ENCODE measurements around the gene EIF4G3.
"Not testable (repeated sequence)": the region's sequence is repeated elsewhere in the genome, so short reads cannot be mapped to it uniquely, and the experiment has no call there.

Gene EIF4G3

DNA sequence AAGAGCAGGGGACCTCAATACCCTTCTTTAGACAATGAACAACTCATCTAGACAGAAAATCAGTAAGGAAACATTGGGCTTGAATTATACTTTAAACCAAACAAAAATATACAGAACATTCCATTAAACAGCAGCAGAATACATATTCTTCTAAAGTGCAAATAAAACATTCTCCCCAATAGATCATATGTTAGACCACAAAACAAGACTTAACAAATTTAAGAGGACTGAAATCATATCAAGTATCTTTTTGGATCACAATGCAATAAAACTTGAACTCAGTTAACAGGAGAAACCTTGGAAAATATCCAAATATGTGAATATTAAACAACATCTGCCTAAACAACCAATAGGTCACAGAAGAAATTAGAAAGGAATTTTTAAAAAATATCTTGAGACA is 341.9 kb downstream of the EIF4G3 start:
- DNase-seq: no peak

DNA sequence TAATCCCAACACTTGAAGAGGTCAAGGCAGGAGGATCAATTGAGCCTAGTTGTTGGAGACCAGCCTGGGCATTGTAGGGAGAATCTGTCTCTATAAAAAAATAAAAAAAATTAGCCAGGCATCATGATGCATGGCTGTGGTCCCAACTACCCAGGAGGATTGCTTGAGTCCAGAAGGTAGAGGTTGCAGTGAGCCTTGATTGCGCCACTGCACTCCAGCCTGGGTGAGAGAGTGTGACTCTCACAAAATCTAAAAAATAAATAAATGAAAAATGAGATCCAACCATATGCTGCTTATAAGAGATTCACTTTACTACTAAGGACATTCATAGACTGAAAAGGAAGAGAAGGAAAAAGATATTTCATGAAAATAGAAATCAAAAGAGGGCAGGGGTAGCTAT is 342.5 kb downstream of the EIF4G3 start:
- no peak for DNase-seq

DNA sequence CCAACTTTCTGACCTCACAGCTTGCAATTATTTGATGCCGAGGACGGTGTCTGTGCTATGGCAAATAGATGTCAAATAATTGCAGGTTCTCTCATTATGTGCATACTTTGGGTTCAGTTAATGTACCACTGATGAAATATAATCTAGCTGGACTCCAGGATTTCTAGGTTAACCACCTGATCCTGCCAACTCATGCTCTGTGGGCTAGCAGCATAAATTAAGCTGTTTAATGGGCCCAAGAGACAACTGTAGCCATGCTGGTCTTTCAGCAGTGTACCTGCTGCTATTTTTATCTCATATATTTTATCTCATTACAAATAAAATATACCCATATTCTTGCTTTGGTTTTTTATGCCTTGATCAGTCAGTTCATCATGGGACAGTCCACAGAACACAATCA is 346.3 kb downstream of the EIF4G3 start:
- DNase-seq: no peak

DNA sequence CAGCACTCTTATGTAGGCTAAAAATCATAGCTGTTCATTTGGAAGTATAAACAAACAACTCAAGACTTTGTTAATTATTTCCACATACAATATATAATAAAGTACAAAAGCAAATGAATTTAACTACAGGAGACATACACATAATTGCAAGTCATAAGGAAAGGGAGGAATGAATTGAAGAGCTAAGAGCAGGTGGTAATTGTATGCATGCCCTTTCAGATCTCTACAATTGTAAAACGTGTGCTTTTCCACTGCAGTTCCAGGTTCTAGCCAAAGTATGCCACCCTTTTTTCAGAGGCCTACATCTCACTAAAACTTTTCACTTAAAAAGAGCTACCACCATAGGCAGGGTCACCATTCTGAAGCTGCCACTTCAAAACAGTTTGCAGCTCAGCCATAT is 346.8 kb downstream of the EIF4G3 start:
- no peak for DNase-seq

DNA sequence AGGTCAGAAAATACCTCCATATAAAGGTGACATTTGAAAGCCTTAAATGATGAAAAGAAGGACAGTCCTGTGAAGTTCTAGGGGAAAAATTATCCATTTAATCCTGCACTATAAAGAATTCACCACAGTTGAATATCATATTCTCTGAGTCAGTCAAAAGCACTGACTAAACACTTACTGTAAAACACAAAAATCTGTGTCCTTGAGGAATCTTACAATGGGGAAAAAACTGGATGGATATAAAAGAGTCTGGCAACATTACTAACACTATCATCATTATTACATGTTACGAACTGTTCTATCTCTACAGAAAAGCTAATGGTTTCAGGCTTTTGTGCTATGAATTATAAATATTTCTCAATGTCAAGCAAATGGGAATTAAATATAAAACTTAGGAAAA is 347.2 kb downstream of the EIF4G3 start:
- no peak for DNase-seq

DNA sequence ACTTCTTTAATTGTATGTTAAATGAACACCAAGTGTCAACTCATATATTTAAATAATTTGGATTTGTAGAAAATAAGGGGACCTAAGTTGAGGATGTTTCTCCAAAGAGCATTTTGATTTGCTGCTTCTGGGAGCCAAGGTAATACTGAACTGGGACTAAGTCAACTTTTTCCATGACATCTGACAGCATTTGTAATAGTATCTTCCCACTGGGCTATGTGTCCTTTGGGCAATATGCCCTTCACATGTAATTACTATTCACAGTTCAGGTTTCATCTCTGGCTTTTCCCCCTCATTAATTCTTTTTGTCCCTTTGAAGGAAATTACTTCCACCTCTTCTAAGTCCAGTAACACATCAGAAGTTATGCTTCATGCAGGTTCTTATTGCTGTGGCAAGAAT is 352.9 kb downstream of the EIF4G3 start:
- no peak for DNase-seq

DNA sequence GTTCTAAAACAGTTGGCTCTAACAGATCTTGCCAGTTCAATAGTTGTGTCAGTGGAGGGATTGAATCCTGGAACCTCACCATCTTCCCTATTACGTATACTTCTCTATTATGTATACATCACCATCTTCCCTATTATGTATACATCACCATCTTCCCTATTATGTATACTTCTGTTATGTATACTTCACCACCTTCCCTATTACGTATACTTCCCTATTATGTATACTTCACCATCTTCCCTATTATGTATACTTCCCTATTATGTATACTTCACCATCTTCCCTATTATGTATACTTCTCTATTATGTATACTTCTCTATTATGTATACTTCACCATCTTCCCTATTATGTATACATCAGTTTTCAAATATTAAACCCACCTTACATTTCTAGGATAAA is 355.2 kb downstream of the EIF4G3 start:
- DNase-seq: no peak

DNA sequence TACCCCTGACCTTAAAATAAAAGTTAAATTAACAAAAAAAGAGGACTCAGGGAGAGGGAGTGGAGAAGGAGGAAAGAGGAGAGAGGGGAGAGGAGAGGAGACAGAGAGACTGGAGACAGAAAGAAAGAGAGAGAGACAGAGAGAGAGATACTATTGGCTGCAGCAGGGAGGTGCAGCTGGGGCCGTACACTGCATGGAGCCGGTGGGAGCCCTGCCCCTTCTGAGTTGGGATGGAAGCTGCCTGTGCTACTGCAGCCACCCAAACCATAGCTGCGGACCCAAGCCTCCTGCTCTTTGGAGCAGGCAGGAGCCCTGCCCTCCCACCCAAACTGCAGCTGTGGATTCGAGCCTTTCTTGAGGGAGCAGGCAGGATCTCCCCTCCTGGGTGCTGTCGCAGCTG is 356.9 kb downstream of the EIF4G3 start:
- DNase-seq: no peak

DNA sequence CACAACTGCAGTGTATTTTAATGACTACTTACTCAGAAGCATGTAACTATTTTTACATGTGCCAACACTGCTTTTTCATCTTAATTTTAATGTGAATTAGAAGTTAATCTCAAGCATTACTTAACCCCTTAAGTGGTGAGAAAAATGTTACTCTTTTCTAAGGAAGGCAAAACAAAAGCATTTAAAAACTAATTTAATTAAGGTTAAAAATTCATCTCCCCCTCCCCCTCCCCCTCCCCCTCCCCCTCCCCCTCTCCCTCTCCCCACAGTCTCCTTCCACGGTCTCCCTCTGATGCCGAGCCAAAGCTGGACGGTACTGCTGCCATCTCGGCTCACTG is 362.2 kb downstream of the EIF4G3 start:
- DNase-seq: no peak

DNA sequence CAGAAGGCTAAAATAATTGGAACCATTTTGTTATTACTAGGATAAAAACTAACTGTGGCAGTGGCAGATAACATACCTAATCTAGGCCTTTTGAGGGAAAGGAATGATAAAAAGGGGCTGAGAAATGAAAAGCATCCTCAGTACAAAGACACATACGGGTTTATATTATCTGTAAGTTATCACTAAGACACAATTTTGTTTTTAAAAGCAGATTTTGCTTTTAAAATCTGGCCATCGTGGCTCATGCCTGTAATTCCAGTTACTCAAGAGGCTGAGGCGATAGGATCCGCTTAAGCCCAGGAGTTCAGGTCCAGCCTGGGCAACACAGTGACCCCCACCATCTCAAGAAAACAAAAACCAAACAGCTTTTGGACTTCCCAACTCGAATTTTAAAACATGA is 364.8 kb downstream of the EIF4G3 start:
- DNase-seq: no peak

DNA sequence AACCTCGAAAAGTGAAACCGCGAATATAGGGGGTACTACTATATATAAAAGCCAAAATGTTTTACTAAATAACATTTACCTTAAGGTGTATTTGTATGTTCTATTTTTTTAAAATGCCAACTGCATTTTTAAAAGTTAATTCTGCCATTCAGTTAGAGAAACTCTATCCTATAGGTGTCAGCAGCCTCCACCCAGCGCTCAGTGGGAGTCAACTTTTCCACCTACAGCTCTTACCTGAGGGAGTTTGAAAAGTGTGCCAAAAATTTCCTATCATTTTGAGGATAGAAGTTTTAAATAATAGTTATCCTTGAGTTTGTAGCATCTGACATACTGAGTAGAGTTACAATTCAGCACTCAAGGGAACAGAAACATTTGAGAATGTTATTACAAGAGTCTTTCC is 383.5 kb downstream of the EIF4G3 start:
- no peak for DNase-seq

DNA sequence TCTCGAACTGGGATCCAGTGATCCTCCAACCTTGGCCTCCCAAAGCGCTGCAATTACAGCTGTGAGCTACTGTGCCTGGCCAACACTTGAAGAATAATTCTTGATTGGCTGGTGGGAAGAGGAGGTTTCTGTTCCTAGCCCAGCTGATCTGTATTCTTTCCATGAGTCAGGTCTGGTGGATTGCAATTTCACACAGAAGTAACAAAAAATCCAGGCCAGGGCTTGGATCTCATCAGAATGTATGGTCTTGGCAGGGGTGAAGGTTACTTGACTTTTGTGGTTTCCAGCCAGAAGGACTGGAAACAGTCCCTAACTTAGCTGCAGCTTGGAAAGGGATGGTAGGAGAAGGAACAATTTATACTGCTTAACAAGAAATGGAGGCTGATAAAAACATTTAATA is 384.5 kb downstream of the EIF4G3 start:
- DNase-seq: no peak

DNA sequence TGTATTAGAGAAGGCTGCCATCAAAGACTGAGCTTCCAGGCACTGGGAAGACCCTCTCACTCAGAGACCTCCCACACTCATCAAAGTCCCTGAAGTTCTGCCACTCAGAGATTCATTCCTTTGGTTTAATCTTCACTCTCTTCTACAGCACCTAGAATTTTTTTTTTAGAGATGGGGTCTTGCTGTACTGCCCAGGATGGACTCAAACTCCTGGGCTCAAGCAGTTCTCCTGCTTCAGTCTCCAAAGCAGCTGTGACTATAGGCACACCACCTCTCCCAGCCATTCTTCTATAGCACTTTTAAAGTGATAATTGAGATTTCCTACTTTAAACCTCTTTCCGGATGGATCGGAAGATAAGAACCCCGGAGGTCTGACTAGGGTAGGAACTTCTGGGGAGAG is 385.9 kb downstream of the EIF4G3 start:
- no peak for DNase-seq

DNA sequence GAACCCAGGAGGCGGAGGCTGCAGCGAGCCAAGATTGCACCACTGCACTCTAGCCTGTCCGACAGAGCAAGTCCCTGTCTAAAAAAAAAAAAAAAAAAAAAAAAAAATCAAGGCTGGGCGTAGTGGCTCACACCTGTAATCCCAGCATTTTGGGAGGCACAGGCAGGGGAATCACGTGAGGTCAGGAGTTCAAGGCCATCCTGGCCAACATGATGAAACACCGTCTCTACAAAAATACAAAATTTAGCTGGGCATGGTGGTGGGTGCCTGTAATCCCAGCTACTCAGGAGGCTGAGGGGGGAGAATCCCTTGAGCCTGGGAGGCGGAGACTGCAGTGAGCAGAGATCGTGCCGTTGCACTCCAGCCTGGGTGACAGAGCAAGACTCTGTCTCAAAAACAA is 387.1 kb downstream of the EIF4G3 start:
- not testable (repeated sequence) for DNase-seq

DNA sequence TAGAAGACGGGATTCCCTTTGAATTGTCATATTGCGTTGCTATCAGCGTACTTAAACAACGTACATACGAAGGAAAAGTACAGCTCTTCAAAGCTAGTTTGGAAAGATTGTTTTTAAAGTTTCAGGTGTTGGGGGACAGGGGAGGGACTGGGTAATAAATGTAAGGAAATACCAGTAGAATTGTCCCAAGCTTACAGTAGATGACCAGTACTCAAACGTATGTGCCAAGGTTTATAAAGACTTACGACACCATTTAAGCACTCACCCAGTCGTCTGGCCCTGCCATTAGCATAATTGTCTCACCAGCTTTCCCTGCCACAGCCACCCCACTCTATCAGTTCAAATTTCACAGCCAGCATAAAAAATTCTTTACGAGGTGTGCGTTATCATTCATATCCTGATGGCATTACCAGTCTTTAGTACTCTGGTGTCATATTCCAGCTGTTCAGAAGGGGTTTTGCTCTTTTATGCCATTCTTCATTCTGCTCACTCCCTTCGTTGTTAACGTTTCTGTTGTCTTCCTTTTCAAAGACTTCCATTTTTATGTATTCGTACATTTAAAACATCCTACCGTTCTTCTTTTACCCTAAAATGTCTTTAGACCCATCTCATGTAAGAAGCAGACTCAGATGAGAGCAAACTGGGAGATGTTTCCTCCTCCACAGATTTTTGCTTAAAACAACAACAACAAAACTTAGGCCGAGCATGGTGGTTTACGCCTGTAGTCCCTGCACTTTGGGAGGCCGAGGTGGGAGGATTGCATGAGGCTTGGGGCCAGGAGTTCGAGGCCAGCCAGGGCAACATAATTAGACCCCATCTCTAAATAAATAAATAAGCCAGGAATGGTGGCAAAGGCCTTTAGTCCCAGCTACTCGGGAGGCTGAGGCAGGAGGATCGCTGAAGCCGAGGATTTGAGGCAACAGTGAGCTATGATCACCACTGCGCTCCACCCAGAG is 388.6 kb downstream of the EIF4G3 start:
- no peak for DNase-seq

DNA sequence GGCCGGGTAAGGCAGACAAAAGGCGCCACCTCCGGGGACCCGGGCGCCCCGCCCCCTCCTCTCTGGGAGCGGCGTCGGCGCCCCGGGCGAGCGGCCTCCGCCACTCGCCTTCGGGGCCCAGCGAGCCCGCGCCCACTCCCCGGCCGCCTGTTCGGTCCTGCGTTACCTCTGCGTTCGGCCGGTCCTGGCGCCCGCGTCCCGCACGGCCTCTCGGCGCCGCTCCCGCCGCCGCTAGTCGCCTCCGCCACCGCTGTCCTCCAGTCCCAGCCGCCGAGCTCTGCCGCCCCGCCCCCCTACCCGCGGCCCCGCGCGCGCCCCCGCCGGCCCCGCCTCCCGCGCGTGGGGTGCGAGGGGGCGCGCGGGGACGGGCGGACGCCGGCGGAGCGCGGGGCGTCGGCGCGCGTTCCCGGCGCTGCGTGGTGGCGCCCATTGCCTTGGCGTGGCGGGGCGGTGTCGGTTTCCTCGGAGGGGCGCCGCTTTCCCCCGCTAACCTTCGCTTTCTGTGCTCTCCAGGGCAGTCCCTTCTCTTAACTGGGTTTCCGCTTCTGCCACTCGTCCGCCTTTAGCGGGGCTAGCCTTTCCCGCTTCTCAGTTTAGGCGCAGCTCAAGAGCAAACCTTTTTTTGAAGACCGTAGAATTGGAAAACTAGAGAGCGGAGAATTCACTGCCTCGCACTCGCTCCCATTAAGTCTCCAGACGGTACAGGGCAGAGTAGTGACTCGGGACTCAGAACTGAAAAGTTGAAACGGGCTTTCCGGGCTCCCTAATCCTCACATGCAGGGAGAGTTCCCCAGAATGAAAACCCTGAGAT is 389.5 kb downstream of the EIF4G3 start, which contains the start of gene HP1BP3:
HP1BP3 (minus strand) TSS at position 279 of the 811 bp plus-strand sequence. CDS start 6,867 bp downstream, outside the sequence.
- DNase-seq: peak in 50 of 56 donors; percentile 37 to 85 (median 70)

DNA sequence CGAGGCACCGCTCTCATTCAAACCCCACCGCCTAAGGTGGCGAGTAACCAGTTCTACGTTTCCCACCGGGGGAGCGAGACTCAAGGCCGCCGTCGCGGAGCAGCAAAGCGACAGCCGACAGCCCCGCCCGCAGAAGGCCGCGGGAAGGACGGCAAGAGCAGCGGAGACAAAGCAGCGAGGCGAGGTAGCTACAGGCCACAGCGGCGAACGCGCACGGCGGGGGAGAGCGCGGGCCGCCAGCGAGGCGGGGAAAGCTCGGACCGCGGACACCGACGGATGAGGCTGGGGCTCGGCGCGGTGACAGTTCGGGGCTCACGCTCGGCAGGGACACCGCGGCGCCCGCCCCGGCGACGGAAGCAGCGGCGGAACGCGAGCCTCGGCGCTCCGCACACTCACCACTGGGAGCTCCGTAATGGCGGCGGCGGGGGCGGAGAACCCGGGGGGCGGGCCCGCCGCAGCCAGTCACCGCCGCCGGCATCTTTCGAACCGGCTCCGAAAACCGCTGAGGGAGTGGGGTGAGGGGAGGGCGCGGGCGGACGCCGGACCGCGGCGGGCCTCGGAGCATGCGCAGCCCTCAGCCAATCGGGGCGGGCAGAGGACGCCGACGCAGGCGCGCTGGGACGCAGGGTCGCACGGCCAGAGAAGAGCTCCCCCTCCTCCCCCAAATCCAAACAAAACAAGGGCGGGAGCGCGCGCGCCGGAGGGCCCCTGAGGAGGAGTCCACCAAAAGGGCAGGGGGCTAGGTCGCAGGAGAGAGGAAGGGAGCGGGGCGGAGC is 390.3 kb downstream of the EIF4G3 start:
- peak; percentile 51 to 97 (median 88) for DNase-seq

DNA sequence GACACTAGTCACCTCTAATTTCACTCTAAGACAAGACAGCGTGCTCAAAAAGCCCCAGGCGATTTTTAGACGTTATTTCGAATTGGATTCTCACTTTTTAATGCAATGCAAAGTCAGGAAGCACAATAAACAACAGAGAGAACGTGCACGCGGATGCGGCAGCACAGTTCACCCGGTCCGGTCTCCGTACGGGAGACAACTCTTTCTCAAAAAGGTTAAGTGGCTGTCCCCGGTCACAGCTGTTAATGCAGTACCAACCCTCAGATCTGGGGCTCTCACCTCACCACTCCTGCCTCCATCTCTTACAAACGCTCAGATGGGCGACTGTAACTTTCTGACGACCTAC is 390.8 kb downstream of the EIF4G3 start:
- DNase-seq: peak in 3 of 56 donors; percentile 17 to 43 (median 32)

DNA sequence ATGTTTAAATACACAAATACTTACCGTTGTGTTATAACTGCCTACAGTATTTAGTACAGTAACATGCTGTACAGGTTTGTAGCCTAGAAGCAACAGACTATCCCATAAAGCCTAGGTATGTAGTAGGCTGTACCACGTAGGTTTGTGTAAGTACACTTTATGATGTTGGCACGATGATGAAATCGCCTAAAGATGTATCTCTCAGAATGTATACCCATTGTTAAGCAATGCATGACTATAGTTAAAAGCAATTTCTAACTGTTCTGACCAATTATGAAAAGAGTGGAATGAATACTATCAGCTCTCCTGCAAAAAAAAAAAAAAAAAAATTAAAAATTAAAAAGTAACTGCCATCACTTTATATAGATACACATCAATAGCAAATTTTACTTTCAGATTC is 401.0 kb downstream of the EIF4G3 start:
- DNase-seq: no peak

DNA sequence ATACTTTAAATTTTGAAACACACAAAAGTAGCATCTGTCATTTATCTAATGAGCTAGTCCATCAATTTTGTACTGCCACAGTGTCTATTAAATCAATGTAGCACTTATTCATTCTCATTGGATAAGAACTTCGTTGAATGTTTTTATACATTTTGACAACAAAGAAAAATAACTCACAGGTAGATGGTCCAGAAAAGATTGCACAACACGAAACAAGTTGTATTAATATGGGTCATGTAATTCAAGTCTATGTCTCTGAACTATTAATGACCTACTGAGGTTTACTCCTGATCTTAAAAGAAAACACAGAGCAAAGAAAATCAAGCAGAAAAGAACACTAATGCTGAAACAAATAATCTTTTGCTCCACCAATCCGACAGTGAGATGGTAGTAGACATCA is 404.9 kb downstream of the EIF4G3 start:
- no peak for DNase-seq

DNA sequence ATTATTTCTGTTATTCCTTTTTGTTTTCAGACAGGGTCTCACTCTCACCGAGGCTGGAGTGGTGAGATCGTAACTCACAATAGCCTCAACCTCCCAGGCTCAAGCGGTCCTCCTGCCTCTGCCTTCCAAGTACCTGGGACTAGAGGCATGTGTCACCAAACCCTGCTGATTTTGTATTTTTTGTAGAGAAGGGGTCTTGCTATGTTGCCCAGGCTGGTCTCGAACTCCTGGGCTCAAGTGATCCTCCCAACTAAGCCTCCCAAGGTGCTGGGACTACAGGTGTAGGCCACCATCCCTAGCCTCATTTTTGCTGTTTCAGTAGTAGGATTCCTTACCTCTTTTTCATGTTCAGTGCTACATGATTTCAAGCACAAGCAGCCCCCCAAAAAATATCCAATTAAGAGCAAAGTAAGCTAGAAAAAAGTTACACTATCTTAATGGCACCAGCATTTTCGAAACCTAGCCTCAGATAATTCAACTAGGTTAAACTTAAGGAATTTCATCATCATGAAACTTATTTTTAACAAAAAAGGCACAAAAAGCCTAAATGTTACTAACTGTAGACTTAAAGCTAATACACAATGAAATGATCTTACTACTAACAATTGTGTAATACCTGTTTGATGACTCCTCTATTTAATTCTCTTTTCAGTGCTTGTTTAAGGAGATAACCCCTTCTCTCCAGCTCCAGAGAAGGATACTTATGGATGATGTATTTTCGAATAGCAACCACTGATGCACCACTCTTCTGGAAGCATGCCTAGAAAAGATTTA is 406.2 kb downstream of the EIF4G3 start:
- no peak for DNase-seq
